BJ (cell line): Measurements from ENCODE around the gene RALGAPA1. TPM values are rescaled to one million over a fixed set of nuclear protein-coding genes. Genes with fewer than 3 reads are reported as not detected.
"Not testable (repeated sequence)": the region's sequence is repeated elsewhere in the genome, so short reads cannot be mapped to it uniquely, and the experiment has no call there.

Experiments used
- CTCF ChIA-PET: fragments of 350-600 bp; formaldehyde crosslinking; extraction: SDS; loops from one replicate; lab custom pipeline; 2021; ENCODE audit warnings: antibody characterized with exemption, inconsistent platforms; lab: Yijun Ruan, JAX
- POLR2A ChIA-PET: fragments of 300-600 bp; sonication (Branson Sonifier 250); formaldehyde crosslinking; extraction: SDS; loops from one replicate; lab custom pipeline; 2021; ENCODE audit warnings: antibody characterized with exemption; lab: Charles Lee
- DNase-seq: peaks from one replicate; pipeline ENCODE4 v3.0.0-alpha.2; 2011; ENCODE audit warnings: low read depth
- H3K27me3 ChIP-seq: 2 replicates; pipeline ENCODE4 v1.6.0; 2011; ENCODE audit warnings: low read length; ENCODE audit not compliant: control insufficient read depth, insufficient read depth
- H3K36me3 ChIP-seq: 2 replicates; pipeline ENCODE4 v1.5.1; 2011; ENCODE audit warnings: low read length; ENCODE audit not compliant: control insufficient read depth, insufficient read depth
- H3K4me3 ChIP-seq: 2 replicates; pipeline ENCODE4 v1.5.1; 2011; ENCODE audit warnings: low read depth, mild to moderate bottlenecking, control low read depth, low read length
- CTCF ChIP-seq: IDR thresholded peaks from 2 replicates; pipeline ENCODE4 v1.5.1; 2011; ENCODE audit warnings: low read depth, mild to moderate bottlenecking, control low read depth, inconsistent platforms, low read length, moderate library complexity; ENCODE audit not compliant: insufficient read depth
- polyA plus RNA-seq: library from polyadenylated mRNA; depleted of rRNA; stranded (reverse); fragments of >200 nt; gene quantifications from 2 replicates; pipeline ENCODE4 v1.2.3, GENCODE V29; 2011

RALGAPA1 gene
- polyA plus RNA-seq, 1 experiment, result 4.7 TPM

- no peak for TF ChIP-seq CTCF
- no peaks in the 10 kb centered on the region for H3K27me3 ChIP-seq
- peaks cover 1% of the 10 kb centered on the region; the same call in 1 of the 2 replicates for H3K36me3 ChIP-seq
- CTCF ChIA-PET, result interaction anchor here (0.6 to 1.1 kb wide), 3 partner anchors 14 to 1095 kb away, joined by 3 read pairs; no protein-coding TSS in a partner anchor
- no peak for DNase-seq
- H3K4me3 ChIP-seq, result no peak overlapping the region
- POLR2A ChIA-PET, result no interaction called here
These were observed 120.8 kb downstream of the RALGAPA1 start for GRCh38 chr14:35688126-35688826.

- H3K27me3 ChIP-seq, result no peaks in the 10 kb centered on the region
- TF ChIP-seq CTCF, result peak; percentile 80
- DNase-seq, result no peak
- ChIA-PET POLR2A (interaction anchor here (0.6 kb wide), 1 partner anchor 1868 kb away, joined by 7 read pairs; no protein-coding TSS in a partner anchor), CTCF (interaction anchor here (0.6 to 1.0 kb wide), 10 partner anchors 10 to 1094 kb away, joined by 3 to 5 read pairs (median 3); no protein-coding TSS in a partner anchor)
- peaks cover 1% of the 10 kb centered on the region; the same call in 1 of the 2 replicates for H3K36me3 ChIP-seq
- no peak overlapping the region for H3K4me3 ChIP-seq
These were observed 121.7 kb downstream of the RALGAPA1 start for GRCh38 chr14:35687335-35687939.

DNA sequence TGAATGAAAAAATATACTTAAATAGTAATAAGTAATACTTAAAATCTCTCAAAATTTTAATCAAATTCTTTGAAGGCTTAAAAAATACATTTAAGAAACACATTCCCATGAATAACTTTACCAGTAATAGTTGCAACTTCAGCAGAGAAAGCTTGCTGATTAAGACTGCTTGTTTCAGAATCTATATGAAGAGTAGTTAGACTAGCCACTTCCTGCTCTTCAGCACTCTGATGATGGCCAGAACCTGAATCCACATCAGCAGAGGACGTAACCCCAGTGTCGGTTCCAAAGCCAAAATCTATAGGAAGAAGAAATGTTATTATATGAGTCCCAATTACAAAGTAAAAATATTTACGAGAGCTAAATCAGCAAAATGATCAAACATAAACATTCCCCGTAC, 125.4 kb downstream of the RALGAPA1 start:
- POLR2A ChIA-PET, H3K36me3 ChIP-seq, DNase-seq, H3K27me3 ChIP-seq, H3K4me3 ChIP-seq: not testable (repeated sequence)
- CTCF ChIA-PET, result interaction anchor here (1.3 kb wide), 1 partner anchor 244 kb away, joined by 3 read pairs; no protein-coding TSS in a partner anchor

DNA sequence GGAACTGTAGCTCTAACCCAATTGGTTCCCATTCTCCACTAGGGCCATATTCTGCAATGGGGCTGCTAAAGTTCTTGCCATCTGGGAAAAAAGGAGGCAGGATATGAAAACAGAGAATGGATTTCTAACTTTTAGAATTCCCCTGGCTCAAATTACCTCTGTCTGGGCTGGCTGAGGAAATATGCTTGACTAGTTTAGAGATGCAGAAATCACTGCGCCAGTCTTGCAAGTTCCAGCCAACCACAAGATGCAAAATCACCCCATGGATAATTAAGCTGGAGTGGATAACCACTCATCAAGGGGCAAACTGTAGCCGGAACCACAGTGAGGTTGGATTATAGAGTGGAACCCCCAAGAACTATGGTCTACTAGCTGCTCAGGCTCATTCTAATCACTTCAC, 126.3 kb downstream of the RALGAPA1 start:
- TF ChIP-seq CTCF, result no peak
- ChIA-PET CTCF (interaction anchor here (1.3 kb wide), 1 partner anchor 243 kb away, joined by 3 read pairs; no protein-coding TSS in a partner anchor), POLR2A (no interaction called here)
- no peak for DNase-seq
- Histone ChIP-seq H3K27me3 (no peaks in the 10 kb centered on the region), H3K4me3 (no peak overlapping the region), H3K36me3 (no peaks in the 10 kb centered on the region)

DNA sequence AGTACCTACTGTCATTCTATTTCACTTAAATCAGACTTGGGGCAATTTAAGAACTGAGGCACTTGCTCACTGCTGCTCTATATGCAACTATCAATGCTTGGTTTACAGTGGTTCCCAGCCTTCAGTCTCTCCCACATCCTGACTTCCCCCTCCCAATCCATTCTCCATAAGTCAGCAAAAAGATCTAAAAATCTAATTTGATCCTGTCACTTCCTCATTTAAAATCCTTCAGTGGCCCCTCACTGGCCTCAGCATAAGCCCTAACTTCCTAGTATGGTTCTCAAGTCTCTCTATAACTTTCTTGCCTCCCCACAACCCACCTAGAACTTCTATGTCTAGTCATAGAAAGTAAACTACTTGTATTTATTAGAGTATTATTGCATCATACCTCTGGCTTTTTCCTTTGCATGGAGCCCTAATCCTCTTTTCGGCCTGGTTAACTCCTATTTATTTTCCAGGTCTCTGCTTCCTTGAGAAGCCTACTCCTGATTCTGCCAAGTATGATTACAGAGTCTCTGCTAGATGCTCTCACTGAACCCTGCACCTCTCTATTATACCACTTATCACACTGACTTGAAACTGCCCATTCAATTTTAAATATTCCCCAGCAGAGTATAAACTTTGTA, 130.6 kb downstream of the RALGAPA1 start:
- Histone ChIP-seq H3K27me3 (no peaks in the 10 kb centered on the region), H3K36me3 (peaks cover 2% of the 10 kb centered on the region; the same call in 1 of the 2 replicates), H3K4me3 (no peak overlapping the region)
- POLR2A ChIA-PET, result no interaction called here
- CTCF ChIA-PET, result interaction anchor here (1.5 kb wide), 1 partner anchor 8 kb away, joined by 3 read pairs; no protein-coding TSS in a partner anchor
- no peak for DNase-seq
- no peak for TF ChIP-seq CTCF
